HPDE6-E6E7 (cell line): ENCODE results near the gene HHAT.

ENCODE experiments used
- DNase-seq: peaks from one replicate; pipeline ENCODE4 v3.0.0; 2011; ENCODE audit warnings: missing footprints; ENCODE audit errors: extremely low spot score

HHAT gene

GRCh38 chr1:210709701-210710100 is 381.0 kb downstream of the HHAT start:
- no peak for DNase-seq

GRCh38 chr1:210711825-210712612 is 383.3 kb downstream of the HHAT start:
- no peak for DNase-seq

- no peak for DNase-seq
Measured at GRCh38 chr1:210715072-210715471, 386.4 kb downstream of the HHAT start.

- DNase-seq, result no peak
Measured at GRCh38 chr1:210722410-210723081, 393.8 kb downstream of the HHAT start.

GRCh38 chr1:210723646-210724045 is 394.9 kb downstream of the HHAT start:
- no peak for DNase-seq

- DNase-seq, result no peak
Measured at GRCh38 chr1:210724768-210725167, 396.1 kb downstream of the HHAT start.
